Ectodermal cell (in vitro differentiated cells): Measurements from ENCODE around the gene DIPK1B.

ENCODE experiments used
- H3K27ac ChIP-seq: 2 replicates; pipeline ENCODE4 v1.7.0; 2013; ENCODE audit warnings: mild to moderate bottlenecking, low read depth, low read length; ENCODE audit not compliant: insufficient read depth, poor library complexity, severe bottlenecking
- H3K27me3 ChIP-seq: 2 replicates; pipeline ENCODE4 v1.7.0; 2013; ENCODE audit warnings: mild to moderate bottlenecking, low read length; ENCODE audit not compliant: insufficient read depth, control insufficient read depth, poor library complexity, severe bottlenecking
- H3K36me3 ChIP-seq: one replicate; pipeline ENCODE4 v1.7.0; 2013; ENCODE audit warnings: low read length; ENCODE audit not compliant: control insufficient read depth, insufficient read depth
- H3K4me1 ChIP-seq: one replicate; pipeline ENCODE4 v1.7.0; 2013; ENCODE audit warnings: low read length; ENCODE audit not compliant: control insufficient read depth, insufficient read depth
- H3K4me3 ChIP-seq: 2 replicates; pipeline ENCODE4 v1.7.0; 2013; ENCODE audit warnings: low read depth, low read length, control low read depth; ENCODE audit not compliant: insufficient read depth
- H3K9me3 ChIP-seq: 2 replicates; pipeline ENCODE4 v1.7.0; 2013; ENCODE audit warnings: mild to moderate bottlenecking, low read length, moderate library complexity; ENCODE audit not compliant: control insufficient read depth
- WGBS, 2 experiments: methylation state at CpG; one replicate each; pipeline ENCODE4 v1.1.7; 2013; ENCODE audit warnings: missing lambda C conversion rate in 2 of 2; 5-methylcytosine and 5-hydroxymethylcytosine counted together

DIPK1B gene

GRCh38 chr9:136667940-136668760 lies 44.2 kb upstream of the DIPK1B start:
- no peak overlapping the region for H3K4me3 ChIP-seq
- no peaks in the 10 kb centered on the region for H3K36me3 ChIP-seq
- no peaks in the 10 kb centered on the region for H3K9me3 ChIP-seq
- 90 to 91% methylated on average over 40 of the region's 40 CpGs for WGBS, 2 experiments
- peaks cover 19% of the 10 kb centered on the region for H3K4me1 ChIP-seq
- peaks cover 19% of the 10 kb centered on the region for H3K27me3 ChIP-seq
- no peak overlapping the region for H3K27ac ChIP-seq

GRCh38 chr9:136668983-136669790 lies 43.2 kb upstream of the DIPK1B start:
- Histone ChIP-seq H3K9me3 (no peaks in the 10 kb centered on the region), H3K4me3 (no peak overlapping the region), H3K27me3 (peaks cover 19% of the 10 kb centered on the region), H3K27ac (no peak overlapping the region), H3K36me3 (no peaks in the 10 kb centered on the region), H3K4me1 (peaks cover 15% of the 10 kb centered on the region)
- WGBS, 2 experiments = 89 to 90% methylated on average over 23 of the region's 23 CpGs

- peaks cover 15% of the 10 kb centered on the region for H3K4me1 ChIP-seq
- 94% methylated on average over 23 of the region's 23 CpGs for WGBS, 2 experiments
Measured at GRCh38 chr9:136669791-136670464, 42.4 kb upstream of the DIPK1B start.

GRCh38 chr9:136670576-136671253 lies 41.7 kb upstream of the DIPK1B start:
- Histone ChIP-seq H3K27ac (no peak overlapping the region), H3K4me3 (no peak overlapping the region), H3K36me3 (no peaks in the 10 kb centered on the region), H3K9me3 (no peaks in the 10 kb centered on the region), H3K27me3 (peaks cover 13% of the 10 kb centered on the region), H3K4me1 (peaks cover 15% of the 10 kb centered on the region)
- 95% methylated on average over 36 of the region's 36 CpGs for WGBS, 2 experiments

More at GRCh38 chr9:136669791-136670464, 42.4 kb upstream of the DIPK1B start:
- Histone ChIP-seq H3K4me3 (no peak overlapping the region), H3K9me3 (no peaks in the 10 kb centered on the region), H3K27ac (no peak overlapping the region), H3K36me3 (no peaks in the 10 kb centered on the region), H3K27me3 (peaks cover 15% of the 10 kb centered on the region)

GRCh38 chr9:136671254-136671614 lies 41.1 kb upstream of the DIPK1B start:
- 85 to 86% methylated on average over 12 of the region's 12 CpGs for WGBS, 2 experiments
- Histone ChIP-seq H3K27me3 (peaks cover 11% of the 10 kb centered on the region), H3K4me3 (no peak overlapping the region), H3K9me3 (no peaks in the 10 kb centered on the region), H3K36me3 (no peaks in the 10 kb centered on the region), H3K4me1 (peaks cover 15% of the 10 kb centered on the region), H3K27ac (no peak overlapping the region)

- WGBS, 2 experiments = 67 to 68% methylated on average over 27 of the region's 27 CpGs
- Histone ChIP-seq H3K9me3 (no peaks in the 10 kb centered on the region), H3K4me1 (peaks cover 13% of the 10 kb centered on the region), H3K4me3 (no peak overlapping the region), H3K36me3 (no peaks in the 10 kb centered on the region), H3K27ac (no peak overlapping the region), H3K27me3 (peaks cover 5% of the 10 kb centered on the region)
Measured at GRCh38 chr9:136671646-136672430, 40.5 kb upstream of the DIPK1B start.

GRCh38 chr9:136672431-136673087 lies 39.8 kb upstream of the DIPK1B start:
- Histone ChIP-seq H3K9me3 (no peaks in the 10 kb centered on the region), H3K4me3 (no peak overlapping the region), H3K36me3 (no peaks in the 10 kb centered on the region), H3K4me1 (peaks cover 6% of the 10 kb centered on the region), H3K27ac (no peak overlapping the region), H3K27me3 (no peaks in the 10 kb centered on the region)
- 91 to 94% methylated on average over 14 of the region's 14 CpGs for WGBS, 2 experiments

GRCh38 chr9:136673088-136673974 lies 39.0 kb upstream of the DIPK1B start:
- WGBS, 2 experiments = 92 to 94% methylated on average over 35 of the region's 35 CpGs
- Histone ChIP-seq H3K4me3 (no peak overlapping the region), H3K27ac (no peak overlapping the region), H3K9me3 (no peaks in the 10 kb centered on the region), H3K27me3 (no peaks in the 10 kb centered on the region), H3K4me1 (no peaks in the 10 kb centered on the region), H3K36me3 (no peaks in the 10 kb centered on the region)
